Chondrocyte (in vitro differentiated cells): ENCODE results near the gene TMEM175. TPM values are rescaled to one million over a fixed set of nuclear protein-coding genes. Genes with fewer than 3 reads are reported as not detected.

Experiments used
- DNase-seq: peaks from one replicate; pipeline ENCODE4 v3.0.0; 2021; ENCODE audit warnings: mixed read lengths, low spot score
- H3K27ac Mint-ChIP-seq: one replicate; pipeline ENCODE4 v1.8.0; 2021; ENCODE audit warnings: mild to moderate bottlenecking, moderate library complexity, mixed read lengths; ENCODE audit not compliant: unreplicated experiment
- H3K27me3 Mint-ChIP-seq: 2 replicates; pipeline ENCODE4 v1.8.0; 2021; ENCODE audit warnings: low read depth, mixed read lengths
- H3K36me3 Mint-ChIP-seq: 2 replicates; pipeline ENCODE4 v1.8.0; 2021; ENCODE audit warnings: low read depth, mixed read lengths
- H3K4me1 Mint-ChIP-seq: 2 replicates; pipeline ENCODE4 v1.8.0; 2021; ENCODE audit warnings: low read depth, mild to moderate bottlenecking, mixed read lengths
- H3K4me3 Mint-ChIP-seq: one replicate; pipeline ENCODE4 v1.8.0; 2021; ENCODE audit warnings: mild to moderate bottlenecking, moderate library complexity, mixed read lengths; ENCODE audit not compliant: unreplicated experiment
- H3K9me3 Mint-ChIP-seq: 2 replicates; pipeline ENCODE4 v1.8.0; 2021; ENCODE audit warnings: low read depth, mixed read lengths
- total RNA-seq: library from RNA; stranded (reverse); gene quantifications from 3 replicates; pipeline ENCODE4 v1.2.1, GENCODE V29; 2021
- TF ChIP-seq, protein P1 (sequence below): fragments of 200-600 bp; sonication (generic); IDR thresholded peaks from 2 replicates; pipeline ENCODE4 v1.5.0; 2021; ENCODE audit warnings: antibody characterized with exemption, mild to moderate bottlenecking, moderate library complexity

The TMEM175 gene
- total RNA-seq, 1 donor from 2014 or later: 26.1 TPM

DNA sequence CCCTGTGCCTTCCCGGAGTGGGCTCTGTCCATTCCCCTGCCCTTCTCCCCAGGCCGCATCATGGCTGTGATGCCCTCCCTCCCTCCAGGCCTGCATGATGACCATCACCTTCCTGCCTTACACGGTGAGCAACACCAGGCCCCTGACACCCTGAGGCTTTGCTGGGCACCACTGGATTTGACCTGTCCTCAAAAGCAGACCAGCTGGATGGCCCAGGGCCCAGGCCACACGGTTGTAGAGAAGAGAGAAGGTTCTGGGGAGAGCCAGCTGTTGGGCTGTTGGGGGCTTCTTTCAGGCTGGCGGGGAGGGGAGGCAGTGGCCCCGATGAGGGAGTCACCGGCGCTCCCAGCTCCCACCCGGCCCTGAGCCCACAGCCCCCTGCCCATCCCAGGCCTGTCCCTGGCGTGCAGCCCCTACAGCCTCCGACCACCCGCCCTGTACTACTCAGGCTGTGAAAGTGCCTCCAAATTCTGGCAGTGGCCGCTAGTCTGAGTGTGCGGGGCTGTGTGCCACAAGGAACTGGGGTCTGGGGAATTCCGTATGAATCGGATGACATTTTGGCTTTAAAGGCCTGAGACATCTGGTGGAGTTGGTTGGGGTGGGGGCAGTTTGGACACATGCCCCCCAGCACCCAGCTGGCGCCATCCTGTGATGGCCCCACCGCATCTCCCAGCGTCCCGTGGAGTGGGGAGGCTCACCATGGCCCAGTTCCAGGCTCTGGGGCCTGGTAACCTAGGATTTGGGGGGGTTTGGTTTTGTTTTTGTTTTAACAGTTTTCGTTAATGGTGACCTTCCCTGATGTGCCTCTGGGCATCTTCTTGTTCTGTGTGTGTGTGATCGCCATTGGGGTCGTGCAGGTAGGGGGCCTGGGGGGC is 19.6 kb downstream of the TMEM175 start:
- H3K27me3 Mint-ChIP-seq: no peaks in the 10 kb centered on the region
- no peaks in the 10 kb centered on the region for H3K9me3 Mint-ChIP-seq
- H3K4me1 Mint-ChIP-seq: no peaks in the 10 kb centered on the region
- TF ChIP-seq, protein P1, sequence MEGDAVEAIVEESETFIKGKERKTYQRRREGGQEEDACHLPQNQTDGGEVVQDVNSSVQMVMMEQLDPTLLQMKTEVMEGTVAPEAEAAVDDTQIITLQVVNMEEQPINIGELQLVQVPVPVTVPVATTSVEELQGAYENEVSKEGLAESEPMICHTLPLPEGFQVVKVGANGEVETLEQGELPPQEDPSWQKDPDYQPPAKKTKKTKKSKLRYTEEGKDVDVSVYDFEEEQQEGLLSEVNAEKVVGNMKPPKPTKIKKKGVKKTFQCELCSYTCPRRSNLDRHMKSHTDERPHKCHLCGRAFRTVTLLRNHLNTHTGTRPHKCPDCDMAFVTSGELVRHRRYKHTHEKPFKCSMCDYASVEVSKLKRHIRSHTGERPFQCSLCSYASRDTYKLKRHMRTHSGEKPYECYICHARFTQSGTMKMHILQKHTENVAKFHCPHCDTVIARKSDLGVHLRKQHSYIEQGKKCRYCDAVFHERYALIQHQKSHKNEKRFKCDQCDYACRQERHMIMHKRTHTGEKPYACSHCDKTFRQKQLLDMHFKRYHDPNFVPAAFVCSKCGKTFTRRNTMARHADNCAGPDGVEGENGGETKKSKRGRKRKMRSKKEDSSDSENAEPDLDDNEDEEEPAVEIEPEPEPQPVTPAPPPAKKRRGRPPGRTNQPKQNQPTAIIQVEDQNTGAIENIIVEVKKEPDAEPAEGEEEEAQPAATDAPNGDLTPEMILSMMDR: no peak
- H3K4me3 Mint-ChIP-seq: no peak overlapping the region
- no peak overlapping the region for H3K27ac Mint-ChIP-seq
- DNase-seq: peak; percentile 85
- peaks cover 7% of the 10 kb centered on the region for H3K36me3 Mint-ChIP-seq

DNA sequence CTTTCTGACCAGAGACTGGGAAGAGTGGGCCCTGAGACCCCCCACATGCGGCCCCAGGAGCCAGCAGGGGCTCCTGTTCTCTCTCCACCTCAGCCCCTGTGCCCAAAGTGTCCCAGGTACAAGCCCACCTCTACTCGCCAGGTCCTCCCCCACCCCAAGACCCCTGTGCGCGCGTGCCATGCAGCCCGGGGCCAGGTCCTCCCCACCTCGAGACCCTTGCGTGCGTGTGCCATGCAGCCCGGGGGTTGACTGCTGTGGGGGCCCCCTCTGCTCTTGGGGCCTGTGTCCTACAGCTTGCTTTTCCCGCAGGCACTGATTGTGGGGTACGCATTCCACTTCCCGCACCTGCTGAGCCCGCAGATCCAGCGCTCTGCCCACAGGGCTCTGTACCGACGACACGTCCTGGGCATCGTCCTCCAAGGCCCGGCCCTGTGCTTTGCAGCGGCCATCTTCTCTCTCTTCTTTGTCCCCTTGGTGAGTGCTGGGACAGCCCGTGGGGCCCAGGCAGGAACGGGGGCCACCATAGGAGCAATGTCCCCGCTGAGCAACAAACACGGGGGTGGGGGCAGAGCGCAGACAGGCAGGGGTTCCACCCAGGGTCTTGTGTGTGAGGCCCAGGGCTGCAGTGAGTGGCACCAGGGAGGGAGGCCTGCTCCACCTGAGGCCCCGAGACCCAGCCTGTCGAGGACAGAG is 20.8 kb downstream of the TMEM175 start:
- Mint-ChIP-seq H3K36me3 (peaks cover 9% of the 10 kb centered on the region), H3K4me1 (no peaks in the 10 kb centered on the region), H3K4me3 (no peak overlapping the region), H3K9me3 (no peaks in the 10 kb centered on the region), H3K27ac (no peak overlapping the region), H3K27me3 (no peaks in the 10 kb centered on the region)
- TF ChIP-seq, protein P1: no peak
- DNase-seq: peak; percentile 82

DNA sequence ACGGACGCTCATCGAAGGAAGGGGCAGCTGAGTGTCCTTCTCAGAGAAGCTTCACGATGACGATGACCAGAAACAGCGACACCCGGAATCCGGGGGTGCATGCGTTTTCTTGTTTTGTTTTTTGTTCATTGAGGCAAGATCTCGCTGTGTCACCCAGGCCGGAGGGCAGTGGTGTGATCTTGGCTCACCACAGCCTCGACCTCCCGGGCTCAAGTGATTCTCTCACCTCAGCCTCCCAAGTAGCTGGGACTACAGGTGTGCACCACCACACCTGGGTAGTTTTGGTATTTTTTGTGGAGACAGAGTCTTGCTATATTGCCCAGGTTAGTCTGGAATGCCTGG is 21.3 kb downstream of the TMEM175 start:
- DNase-seq: no peak
- Mint-ChIP-seq H3K36me3 (peaks cover 9% of the 10 kb centered on the region), H3K4me3 (no peak overlapping the region), H3K4me1 (no peaks in the 10 kb centered on the region), H3K9me3 (no peaks in the 10 kb centered on the region), H3K27me3 (no peaks in the 10 kb centered on the region), H3K27ac (no peak overlapping the region)
- TF ChIP-seq, protein P1: no peak

DNA sequence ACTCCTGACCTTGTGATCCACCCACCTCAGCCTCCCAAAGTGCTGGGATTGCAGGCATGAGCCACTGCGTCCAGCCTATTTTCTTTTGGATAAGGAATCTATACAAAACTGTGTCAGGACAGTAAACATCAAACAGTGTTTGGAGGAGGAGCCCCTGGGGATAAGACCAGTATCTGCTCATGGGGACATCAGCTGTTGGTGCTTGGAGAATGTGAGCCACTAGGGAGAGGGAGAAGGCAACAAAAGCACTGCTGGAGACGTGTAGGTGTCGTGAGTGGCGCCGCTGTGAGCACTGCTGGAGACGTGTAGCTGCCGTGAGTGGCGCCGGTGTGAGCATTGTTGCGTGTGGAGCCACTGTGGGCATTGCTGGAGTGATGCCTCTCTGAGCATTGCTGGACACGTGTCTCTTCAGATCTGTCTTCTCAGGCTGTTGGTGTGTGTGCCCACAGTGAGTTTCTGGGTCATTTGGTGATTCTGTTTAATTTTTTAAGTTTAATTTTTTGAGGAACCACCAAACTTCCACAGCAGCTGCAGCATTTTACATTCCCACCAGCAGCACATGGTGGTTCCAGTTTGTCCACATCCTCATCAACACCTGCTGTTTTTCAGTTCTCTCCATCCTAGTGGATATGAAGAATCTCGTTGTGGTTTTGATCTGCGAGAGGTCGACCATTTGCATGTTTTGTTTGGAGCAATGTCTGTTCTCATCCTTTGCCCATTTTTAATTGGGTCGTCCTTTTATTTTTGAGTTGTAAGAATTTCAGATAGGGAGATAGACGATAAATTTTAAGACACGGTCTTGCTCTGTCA is 22.2 kb downstream of the TMEM175 start:
- H3K9me3 Mint-ChIP-seq: no peaks in the 10 kb centered on the region
- TF ChIP-seq, protein P1: no peak
- no peaks in the 10 kb centered on the region for H3K4me1 Mint-ChIP-seq
- H3K36me3 Mint-ChIP-seq: peaks cover 11% of the 10 kb centered on the region
- H3K27ac Mint-ChIP-seq: no peak overlapping the region
- DNase-seq: peak; percentile 71
- H3K4me3 Mint-ChIP-seq: no peak overlapping the region
- H3K27me3 Mint-ChIP-seq: no peaks in the 10 kb centered on the region
